ENCODE results near the gene RFX6. TPM values are rescaled to one million over a fixed set of nuclear protein-coding genes. Genes with fewer than 3 reads are reported as not detected.

Gene RFX6
- total and polyA plus RNA-seq, 4 donors: 0.01 to 1.5 TPM; not detected in 2

DNA sequence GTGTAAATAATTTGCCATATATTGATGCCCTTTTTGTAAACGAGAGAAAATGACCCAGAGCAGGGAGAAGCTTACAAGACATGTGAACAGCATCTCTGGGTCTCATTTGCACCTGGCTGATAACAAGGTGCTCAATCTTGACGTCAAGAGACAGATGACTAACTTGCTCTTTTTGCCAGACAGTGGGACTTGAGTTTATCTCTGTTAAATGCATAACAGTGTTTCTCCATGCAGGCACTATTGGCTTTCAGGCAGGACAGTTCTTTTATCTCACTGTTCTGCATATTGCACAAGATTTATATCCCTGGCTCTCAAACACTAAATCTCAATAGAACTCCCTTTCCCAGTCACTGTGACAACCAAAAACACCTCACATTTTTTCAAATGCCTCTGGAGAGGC lies 56.4 kb downstream of the RFX6 start:
- no peak for ATAC-seq (ENCODE audit: insufficient read depth, low FRiP score)
- no peaks in the 10 kb centered on the region for H3K27me3 ChIP-seq (ENCODE audit: control insufficient read depth in 3 of 3, insufficient read depth in 3 of 3, low read length in 2 of 3)
- H3K36me3 ChIP-seq (ENCODE audit: control insufficient read depth in 4 of 4, insufficient read depth in 4 of 4, low read length in 4 of 4): no peaks in the 10 kb centered on the region
- no peak overlapping the region for H3K9ac ChIP-seq (ENCODE audit: insufficient read depth in 1 of 2, low read length in 2 of 2)
- no peak overlapping the region for H3K4me3 ChIP-seq
- WGBS, 2 donors: 18 to 27% methylated on average over 2 of the region's 2 CpGs
- DNase-seq: no peak
- no peak for TF ChIP-seq CTCF (IDR thresholded peaks at IDR 0.05; ENCODE audit: control extremely low read depth, extremely low read depth)
- no peaks in the 10 kb centered on the region for H3K9me3 ChIP-seq (ENCODE audit: control insufficient read depth in 4 of 4, insufficient read depth in 3 of 4, low read length in 3 of 4)
- H3K4me1 ChIP-seq (ENCODE audit: control insufficient read depth in 5 of 5, insufficient read depth in 5 of 5, low read length in 5 of 5): peaks cover 0 to 11% (median 0%) of the 10 kb centered on the region in 5 donors
- no peak overlapping the region for H3K27ac ChIP-seq (ENCODE audit: low read depth in 1 of 2, low read length in 1 of 2)

DNA sequence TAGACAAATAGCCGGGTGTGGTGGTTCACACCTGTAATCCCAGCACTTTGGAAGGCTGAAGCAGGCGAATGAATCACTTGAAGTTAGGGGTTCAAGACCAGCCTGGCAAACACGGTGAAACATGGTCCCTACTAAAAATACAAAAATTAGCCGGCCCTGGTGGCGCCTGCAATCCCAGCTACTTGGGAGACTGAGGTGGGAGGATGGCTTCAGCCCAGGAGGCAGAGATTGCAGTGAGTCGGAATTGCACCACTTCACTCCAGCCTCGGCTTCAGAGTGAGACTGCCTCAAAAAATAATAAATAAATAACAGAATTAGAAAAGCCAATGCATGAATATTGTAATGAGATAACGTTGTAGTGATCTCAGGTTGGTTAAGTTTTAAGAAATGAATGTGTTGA lies 61.3 kb downstream of the RFX6 start:
- TF ChIP-seq CTCF (IDR thresholded peaks at IDR 0.05; ENCODE audit: control extremely low read depth, extremely low read depth): no peak
- ATAC-seq (ENCODE audit: insufficient read depth, low FRiP score): no peak
- Histone ChIP-seq H3K36me3 (ENCODE audit: control insufficient read depth in 4 of 4, insufficient read depth in 4 of 4, low read length in 4 of 4) (no peaks in the 10 kb centered on the region), H3K4me3 (no peak overlapping the region), H3K4me1 (ENCODE audit: control insufficient read depth in 5 of 5, insufficient read depth in 5 of 5, low read length in 5 of 5) (peaks cover 0 to 10% (median 0%) of the 10 kb centered on the region in 5 donors), H3K27ac (ENCODE audit: low read depth in 1 of 2, low read length in 1 of 2) (no peak overlapping the region), H3K9ac (ENCODE audit: insufficient read depth in 1 of 2, low read length in 2 of 2) (no peak overlapping the region), H3K9me3 (ENCODE audit: control insufficient read depth in 4 of 4, insufficient read depth in 3 of 4, low read length in 3 of 4) (no peaks in the 10 kb centered on the region), H3K27me3 (ENCODE audit: control insufficient read depth in 3 of 3, insufficient read depth in 3 of 3, low read length in 2 of 3) (no peaks in the 10 kb centered on the region)
- WGBS, 2 donors: 81 to 85% methylated on average over 8 of the region's 8 CpGs
- DNase-seq: no peak

DNA sequence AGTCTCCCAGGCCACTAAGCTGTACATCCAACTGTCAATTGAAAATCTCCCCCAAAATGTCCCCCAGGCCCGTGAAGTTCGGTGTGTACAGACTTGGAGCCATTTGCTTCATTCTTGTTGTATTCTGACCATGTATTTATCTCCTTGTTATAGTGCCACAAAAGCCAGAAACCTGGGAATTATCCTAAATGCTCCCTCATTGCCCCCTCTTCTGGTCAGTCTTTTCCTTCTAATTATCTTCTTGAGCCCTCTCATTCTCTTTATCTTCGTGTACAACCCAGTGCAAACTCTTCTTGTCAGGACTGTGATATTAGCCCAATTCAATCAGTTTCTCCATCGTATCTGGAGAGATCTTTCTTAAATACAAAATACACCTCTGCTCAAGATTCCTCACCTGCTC lies 64.7 kb downstream of the RFX6 start:
- no peak for TF ChIP-seq CTCF (IDR thresholded peaks at IDR 0.05; ENCODE audit: control extremely low read depth, extremely low read depth)
- no peak for ATAC-seq (ENCODE audit: insufficient read depth, low FRiP score)
- Histone ChIP-seq H3K36me3 (ENCODE audit: control insufficient read depth in 4 of 4, insufficient read depth in 4 of 4, low read length in 4 of 4) (no peaks in the 10 kb centered on the region), H3K4me3 (no peak overlapping the region), H3K27ac (ENCODE audit: low read depth in 1 of 2, low read length in 1 of 2) (no peak overlapping the region), H3K4me1 (ENCODE audit: control insufficient read depth in 5 of 5, insufficient read depth in 5 of 5, low read length in 5 of 5) (no peaks in the 10 kb centered on the region), H3K27me3 (ENCODE audit: control insufficient read depth in 3 of 3, insufficient read depth in 3 of 3, low read length in 2 of 3) (no peaks in the 10 kb centered on the region), H3K9ac (ENCODE audit: insufficient read depth in 1 of 2, low read length in 2 of 2) (no peak overlapping the region), H3K9me3 (ENCODE audit: control insufficient read depth in 4 of 4, insufficient read depth in 3 of 4, low read length in 3 of 4) (no peaks in the 10 kb centered on the region)
- WGBS, 2 donors: 53 to 61% methylated on average over 4 of the region's 4 CpGs
- peak in 1 of 3 donors; percentile 10 for DNase-seq

DNA sequence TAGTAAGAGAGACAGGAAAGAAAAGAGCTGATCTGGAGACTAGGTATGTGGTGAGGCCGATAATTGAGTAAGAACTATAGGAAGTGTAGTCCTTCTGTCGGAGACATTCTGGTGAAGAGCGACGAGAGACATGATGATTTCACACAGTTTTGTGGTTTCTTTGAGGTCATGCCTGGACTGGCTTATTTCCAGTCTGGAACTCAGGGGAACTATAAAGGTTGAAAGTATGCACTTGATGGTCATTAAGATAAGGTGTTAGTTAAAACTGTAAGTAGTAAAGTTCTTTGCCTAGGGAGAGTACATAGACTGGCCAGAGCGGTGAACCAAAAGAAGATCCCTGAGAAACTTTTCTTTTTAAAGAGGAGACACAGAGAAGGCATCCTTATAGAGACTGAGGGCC lies 68.8 kb downstream of the RFX6 start:
- Histone ChIP-seq H3K36me3 (ENCODE audit: control insufficient read depth in 4 of 4, insufficient read depth in 4 of 4, low read length in 4 of 4) (no peaks in the 10 kb centered on the region), H3K27me3 (ENCODE audit: control insufficient read depth in 3 of 3, insufficient read depth in 3 of 3, low read length in 2 of 3) (no peaks in the 10 kb centered on the region), H3K4me1 (ENCODE audit: control insufficient read depth in 5 of 5, insufficient read depth in 5 of 5, low read length in 5 of 5) (no peaks in the 10 kb centered on the region), H3K4me3 (no peak overlapping the region), H3K27ac (ENCODE audit: low read depth in 1 of 2, low read length in 1 of 2) (no peak overlapping the region), H3K9ac (ENCODE audit: insufficient read depth in 1 of 2, low read length in 2 of 2) (no peak overlapping the region), H3K9me3 (ENCODE audit: control insufficient read depth in 4 of 4, insufficient read depth in 3 of 4, low read length in 3 of 4) (no peaks in the 10 kb centered on the region)
- ATAC-seq (ENCODE audit: insufficient read depth, low FRiP score) (no peak), DNase-seq (no peak)
- 51 to 58% methylated on average over 5 of the region's 5 CpGs for WGBS, 2 donors
- no peak for TF ChIP-seq CTCF (IDR thresholded peaks at IDR 0.05; ENCODE audit: control extremely low read depth, extremely low read depth)
